HG03025 (cell line): ENCODE data around the gene CLPTM1.

Source experiments
- ATAC-seq: cut with Tn5 transposase; IDR thresholded peaks from one replicate; pipeline ENCODE4 v1.9.1; 2021; ENCODE audit warnings: mild to moderate bottlenecking, moderate library complexity; ENCODE audit not compliant: unreplicated experiment, low FRiP score

Gene CLPTM1

GRCh38 chr19:45041125-45041524 is 85.9 kb downstream of the CLPTM1 start:
- no peak for ATAC-seq
